Measurements from ENCODE around the gene YJU2. TPM values are rescaled to one million over a fixed set of nuclear protein-coding genes. Genes with fewer than 3 reads are reported as not detected.

The YJU2 gene
- total and polyA plus RNA-seq, 8 donors, result 13.2 to 21.0 (median 17.8) TPM

- Histone ChIP-seq H3K4me1 (no peaks in the 10 kb centered on the region), H3K4me3 (no peak overlapping the region), H3K27me3 (no peaks in the 10 kb centered on the region), H3K36me3 (peaks cover 0 to 100% of the 10 kb centered on the region in 2 donors), H3K27ac (no peak overlapping the region), H3K9me3 (peaks cover 0 to 5% of the 10 kb centered on the region in 2 donors)
- DNase-seq (no peak), ATAC-seq (peak; percentile 29)
- TF ChIP-seq, protein P1, sequence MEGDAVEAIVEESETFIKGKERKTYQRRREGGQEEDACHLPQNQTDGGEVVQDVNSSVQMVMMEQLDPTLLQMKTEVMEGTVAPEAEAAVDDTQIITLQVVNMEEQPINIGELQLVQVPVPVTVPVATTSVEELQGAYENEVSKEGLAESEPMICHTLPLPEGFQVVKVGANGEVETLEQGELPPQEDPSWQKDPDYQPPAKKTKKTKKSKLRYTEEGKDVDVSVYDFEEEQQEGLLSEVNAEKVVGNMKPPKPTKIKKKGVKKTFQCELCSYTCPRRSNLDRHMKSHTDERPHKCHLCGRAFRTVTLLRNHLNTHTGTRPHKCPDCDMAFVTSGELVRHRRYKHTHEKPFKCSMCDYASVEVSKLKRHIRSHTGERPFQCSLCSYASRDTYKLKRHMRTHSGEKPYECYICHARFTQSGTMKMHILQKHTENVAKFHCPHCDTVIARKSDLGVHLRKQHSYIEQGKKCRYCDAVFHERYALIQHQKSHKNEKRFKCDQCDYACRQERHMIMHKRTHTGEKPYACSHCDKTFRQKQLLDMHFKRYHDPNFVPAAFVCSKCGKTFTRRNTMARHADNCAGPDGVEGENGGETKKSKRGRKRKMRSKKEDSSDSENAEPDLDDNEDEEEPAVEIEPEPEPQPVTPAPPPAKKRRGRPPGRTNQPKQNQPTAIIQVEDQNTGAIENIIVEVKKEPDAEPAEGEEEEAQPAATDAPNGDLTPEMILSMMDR (IDR thresholded peaks at IDR 0.05), result no peak
- intact Hi-C loops (cut with DNase I), result no loop called here
Observed at GRCh38 chr19:4260613-4261191, 13.8 kb downstream of the YJU2 start.

- H3K4me1 ChIP-seq, result peaks cover 0 to 10% of the 10 kb centered on the region in 2 donors
- H3K9me3 ChIP-seq, result no peaks in the 10 kb centered on the region
- no peak overlapping the region for H3K27ac ChIP-seq
- DNase-seq (no peak), ATAC-seq (no peak)
- peaks cover 0 to 100% of the 10 kb centered on the region in 2 donors for H3K36me3 ChIP-seq
- H3K4me3 ChIP-seq, result no peak overlapping the region
- no peaks in the 10 kb centered on the region for H3K27me3 ChIP-seq
- intact Hi-C loops (cut with DNase I), result no loop called here
- TF ChIP-seq, protein P1 (IDR thresholded peaks at IDR 0.05), result no peak
Observed at GRCh38 chr19:4264812-4265211, 17.9 kb downstream of the YJU2 start.

- Histone ChIP-seq H3K36me3 (peaks cover 0 to 100% of the 10 kb centered on the region in 2 donors), H3K27ac (no peak overlapping the region), H3K9me3 (no peaks in the 10 kb centered on the region), H3K27me3 (no peaks in the 10 kb centered on the region), H3K4me1 (peaks cover 0 to 10% of the 10 kb centered on the region in 2 donors), H3K4me3 (no peak overlapping the region)
- TF ChIP-seq, protein P1 (IDR thresholded peaks at IDR 0.05), result no peak
- ATAC-seq (peak; percentile 17), DNase-seq (no peak)
- intact Hi-C loops (cut with DNase I), result no loop called here
Observed at GRCh38 chr19:4266253-4267000, 19.5 kb downstream of the YJU2 start.

- TF ChIP-seq, protein P1 (IDR thresholded peaks at IDR 0.05), result peak; percentile 82 to 84
- H3K36me3 ChIP-seq, result peaks cover 0 to 100% of the 10 kb centered on the region in 2 donors
- ATAC-seq (peak; percentile 79), DNase-seq (peak in 3 of 4 donors; percentile 24 to 86 (median 45))
- no peak overlapping the region for H3K27ac ChIP-seq
- no peak overlapping the region for H3K4me3 ChIP-seq
- H3K4me1 ChIP-seq, result peaks cover 0 to 10% of the 10 kb centered on the region in 2 donors
- no peaks in the 10 kb centered on the region for H3K27me3 ChIP-seq
- intact Hi-C loops (cut with DNase I), result no loop called here
- H3K9me3 ChIP-seq, result no peaks in the 10 kb centered on the region
Observed at GRCh38 chr19:4267101-4267900, 20.4 kb downstream of the YJU2 start.

Data from left lung (tissue), 10 donors.